ENCODE results near the gene CHMP4B.

DNA sequence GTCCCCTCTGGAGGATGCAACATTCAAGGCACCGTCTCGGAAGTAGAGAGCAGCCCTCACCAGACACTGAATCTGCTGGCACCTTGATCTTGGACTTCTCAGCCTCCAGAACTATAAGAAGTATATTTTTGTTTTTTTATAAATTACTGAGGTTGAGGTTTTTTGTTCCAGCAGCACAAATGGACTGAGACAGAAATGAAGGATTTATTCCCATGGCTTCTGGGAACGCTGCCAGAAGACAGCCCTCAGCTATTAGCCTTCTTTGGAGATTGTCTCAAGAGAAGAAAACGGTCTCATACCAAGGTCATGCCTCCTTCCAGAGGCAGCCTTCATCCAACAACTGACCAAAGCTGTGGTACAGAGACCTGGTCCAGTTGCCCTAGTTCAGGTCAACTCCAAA lies 85.4 kb downstream of the CHMP4B start:
- TF ChIP-seq CTCF (IDR thresholded peaks at IDR 0.05) (no peak), POLR2A (IDR thresholded peaks at IDR 0.05) (no peak)
